GM18517 (cell line): ENCODE measurements around the gene OR5K4.

Experiments
- ATAC-seq: cut with Tn5 transposase; IDR thresholded peaks from one replicate; pipeline ENCODE4 v1.9.1; 2021; ENCODE audit warnings: mild to moderate bottlenecking, moderate library complexity; ENCODE audit not compliant: unreplicated experiment

OR5K4 gene, protein sequence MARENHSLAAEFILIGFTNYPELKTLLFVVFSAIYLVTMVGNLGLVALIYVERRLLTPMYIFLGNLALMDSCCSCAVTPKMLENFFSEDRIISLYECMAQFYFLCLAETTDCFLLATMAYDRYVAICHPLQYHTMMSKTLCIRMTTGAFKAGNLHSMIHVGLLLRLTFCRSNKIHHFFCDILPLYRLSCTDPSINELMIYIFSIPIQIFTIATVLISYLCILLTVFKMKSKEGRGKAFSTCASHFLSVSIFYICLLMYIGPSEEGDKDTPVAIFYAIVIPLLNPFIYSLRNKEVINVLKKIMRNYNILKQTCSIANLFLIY

DNA sequence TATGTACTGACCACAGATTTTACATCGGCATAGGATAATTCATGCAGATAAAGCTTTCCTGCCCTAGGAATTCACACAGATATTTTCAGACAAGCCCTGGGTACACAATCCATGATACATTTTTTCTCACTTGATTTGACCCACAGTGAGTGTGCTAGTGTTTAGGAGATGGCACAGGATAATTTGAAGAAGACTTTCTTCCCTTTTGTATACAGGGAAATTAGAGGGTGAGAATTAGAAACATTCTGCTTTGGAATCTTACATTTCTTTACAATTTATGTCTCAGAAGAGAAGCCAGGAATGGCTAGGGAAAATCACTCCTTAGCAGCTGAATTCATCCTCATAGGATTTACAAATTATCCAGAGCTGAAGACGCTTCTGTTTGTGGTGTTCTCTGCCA is at the start of gene OR5K4:
Gene OR5K4, plus strand, starts transcription at position 301 of the 400 bp plus-strand sequence. Its CDS starts 0 bp downstream, at position 301.
- no peak for ATAC-seq

DNA sequence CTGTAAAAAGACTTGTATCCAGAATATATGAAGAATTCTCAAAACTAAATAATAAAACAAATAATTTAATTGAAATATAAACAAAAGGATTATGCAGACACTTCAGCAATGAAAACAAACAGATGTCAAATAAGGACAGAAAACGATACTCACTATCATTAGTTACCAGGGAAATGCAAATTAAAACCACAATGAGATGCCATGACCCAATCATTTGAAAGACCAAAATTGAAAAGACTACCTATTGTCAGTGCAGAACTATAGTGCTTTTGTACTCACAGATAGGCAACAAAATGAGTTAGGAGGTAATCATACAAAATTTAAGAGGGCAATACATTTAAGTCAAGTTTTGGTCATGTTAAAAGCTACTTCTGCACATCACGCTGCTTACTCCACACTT is 31.6 kb upstream of the OR5K4 start:
- peak; percentile 59 for ATAC-seq

DNA sequence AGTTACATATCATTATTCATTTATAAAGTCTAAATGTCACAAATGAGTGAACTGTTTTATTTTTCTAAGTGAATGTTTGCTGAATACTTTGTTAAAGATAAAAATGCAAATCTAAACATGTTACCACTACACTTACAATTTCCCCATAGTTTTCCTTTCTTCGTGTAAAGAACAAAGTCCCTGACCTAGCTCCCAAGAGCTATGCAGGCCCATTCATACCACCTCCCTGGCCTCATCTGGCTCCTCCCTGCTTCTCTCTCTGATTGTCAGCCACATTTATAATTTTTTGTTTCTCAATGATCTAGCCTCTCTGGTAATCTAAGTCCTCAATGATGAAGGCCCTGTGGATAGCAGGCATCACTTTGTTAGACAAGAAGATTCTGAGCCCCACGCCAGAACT is 31.0 kb upstream of the OR5K4 start:
- ATAC-seq: no peak

DNA sequence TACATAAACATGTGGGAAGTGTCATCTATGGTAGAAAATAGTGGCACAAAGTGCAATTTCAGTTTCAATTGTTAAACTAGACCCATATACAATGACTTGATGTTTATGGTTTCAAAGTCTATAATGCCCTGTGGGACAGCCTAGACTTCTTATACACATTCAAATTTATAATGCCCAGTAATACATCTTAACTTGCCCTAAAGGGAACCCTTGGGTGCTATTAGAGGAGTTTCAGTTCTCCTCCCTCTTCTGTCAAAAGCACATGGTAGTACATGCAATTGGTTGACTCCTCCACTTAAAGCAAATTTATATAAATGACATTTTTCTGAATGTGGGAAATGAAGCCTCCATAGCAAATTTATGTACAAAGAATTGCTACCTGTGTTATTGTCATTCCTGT is 30.2 kb upstream of the OR5K4 start:
- ATAC-seq: no peak

DNA sequence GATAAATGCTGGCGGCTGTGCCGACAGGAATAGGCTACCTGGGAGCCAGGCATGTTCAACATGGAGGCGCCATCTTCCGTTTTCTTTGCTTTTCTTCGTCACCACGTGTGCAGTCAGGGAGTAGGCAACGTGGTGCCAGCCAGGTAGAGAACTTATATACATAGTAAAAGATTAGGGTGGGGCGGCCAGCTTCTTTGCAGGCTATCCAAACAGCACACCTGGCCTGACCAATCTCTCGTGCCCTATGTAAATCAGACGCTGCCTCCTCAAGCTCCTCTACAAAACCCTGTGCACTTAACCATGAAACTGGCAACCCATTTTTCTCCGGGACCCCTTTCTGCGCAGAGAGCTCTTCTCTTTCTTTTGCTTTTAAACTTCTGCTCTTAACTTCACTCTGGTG is 28.6 kb upstream of the OR5K4 start:
- no peak for ATAC-seq

DNA sequence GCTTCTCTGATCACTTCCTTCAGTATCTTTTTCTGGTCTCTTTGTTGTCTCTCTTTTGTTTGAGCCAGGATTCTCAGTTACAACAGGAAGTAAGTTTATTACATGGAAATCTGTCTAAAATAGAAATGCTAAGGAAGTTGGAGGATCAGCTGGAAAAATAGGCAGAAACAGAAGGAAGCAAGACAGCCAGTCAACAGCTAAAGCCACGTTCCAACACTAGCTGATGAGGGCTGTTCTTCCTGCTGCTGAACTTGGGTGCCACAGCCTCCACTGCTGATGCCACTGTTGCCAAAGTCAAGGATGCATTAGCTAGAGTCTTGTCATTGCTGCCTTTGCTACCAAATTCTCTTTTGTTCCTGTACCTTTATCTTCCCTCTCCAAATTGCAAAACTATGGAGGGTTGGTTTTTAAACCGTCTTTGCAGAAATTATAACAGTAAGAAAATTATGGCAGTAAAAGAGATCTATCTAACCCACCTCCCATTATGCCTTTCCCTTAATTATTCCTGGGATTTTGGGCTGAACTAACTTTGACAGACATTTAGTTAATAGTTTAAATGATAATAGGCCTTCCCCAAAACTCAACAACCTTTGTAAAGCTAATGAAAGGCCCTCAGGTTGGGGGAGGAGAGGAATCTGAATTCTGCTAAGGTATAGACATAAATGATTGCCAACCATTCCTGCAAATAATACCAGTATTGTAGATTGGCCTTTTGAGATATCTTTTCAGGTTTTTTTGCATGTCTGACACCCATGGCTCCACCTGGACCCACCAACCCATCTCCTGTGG is 27.4 kb upstream of the OR5K4 start:
- ATAC-seq: no peak

DNA sequence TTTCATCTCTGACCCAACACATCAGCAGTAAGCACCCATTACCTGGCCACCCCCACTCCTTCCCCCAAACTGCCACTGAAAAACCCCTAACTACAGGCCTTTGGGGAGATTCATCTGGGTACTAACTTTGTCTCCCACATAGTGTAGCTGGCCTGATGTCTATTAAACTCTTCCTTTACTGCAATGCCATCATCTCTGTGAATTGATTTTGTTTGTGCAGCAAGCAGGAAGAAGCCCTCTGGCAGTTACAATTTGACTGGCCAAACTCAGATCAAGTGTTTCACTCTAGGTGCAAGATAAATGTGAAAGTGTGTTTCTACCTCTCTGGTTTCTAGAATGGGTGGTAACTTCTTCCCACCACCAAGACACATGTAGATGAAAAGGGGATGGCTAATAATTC is 26.7 kb upstream of the OR5K4 start:
- peak; percentile 66 for ATAC-seq

DNA sequence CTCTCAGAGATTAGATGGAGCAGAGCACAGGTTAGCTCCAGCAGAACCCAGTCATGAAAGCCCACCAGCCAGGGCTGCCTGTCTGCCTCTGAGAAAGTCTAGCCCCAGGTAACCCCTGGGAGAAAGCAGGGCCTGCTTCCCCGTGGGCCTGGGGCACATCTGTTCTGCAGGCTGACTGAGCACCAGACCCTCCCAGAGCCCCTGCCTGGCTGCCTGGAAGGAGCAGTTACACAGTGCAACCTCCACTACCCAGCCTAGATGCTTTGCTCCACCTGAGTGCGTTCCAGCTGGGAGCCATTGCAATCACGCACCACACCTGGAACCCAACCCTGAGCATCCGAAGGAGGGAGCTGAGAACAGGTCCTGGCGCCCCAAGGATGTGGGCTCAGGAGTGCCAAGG is 24.7 kb upstream of the OR5K4 start:
- no peak for ATAC-seq

DNA sequence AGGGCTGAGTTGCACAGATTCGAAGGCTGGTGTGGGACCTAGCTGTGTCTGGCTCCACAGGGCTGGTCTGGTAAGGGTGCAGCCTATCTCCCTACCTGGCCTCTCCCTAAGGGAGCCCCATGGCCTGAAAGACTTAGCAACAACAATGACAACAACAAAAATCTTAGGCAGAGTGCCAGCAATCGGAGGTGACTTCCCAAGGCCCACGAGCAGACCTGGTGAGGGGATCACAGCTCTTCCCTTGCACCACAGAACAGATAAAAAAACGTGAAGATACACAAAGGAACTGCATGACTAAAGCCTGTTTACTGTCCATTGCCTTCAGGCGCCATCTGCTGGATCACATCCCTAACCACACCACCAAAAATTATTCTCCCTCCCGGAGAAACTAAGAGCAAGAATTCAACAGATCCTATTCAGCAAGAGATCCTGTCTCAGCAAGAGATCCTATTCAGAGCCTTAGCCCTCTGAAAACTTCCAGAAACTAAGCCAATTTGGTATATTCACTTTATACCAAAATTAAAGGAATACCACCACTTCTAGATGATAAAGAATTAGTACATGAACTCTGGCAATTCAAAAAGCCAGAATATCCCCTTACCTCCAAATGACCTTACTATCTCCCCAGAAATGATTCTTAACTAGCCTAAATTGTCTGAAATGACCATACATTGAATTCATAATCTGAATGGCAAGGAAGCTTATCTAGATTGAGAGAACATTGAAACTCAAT is 24.1 kb upstream of the OR5K4 start:
- peak; percentile 69 for ATAC-seq

DNA sequence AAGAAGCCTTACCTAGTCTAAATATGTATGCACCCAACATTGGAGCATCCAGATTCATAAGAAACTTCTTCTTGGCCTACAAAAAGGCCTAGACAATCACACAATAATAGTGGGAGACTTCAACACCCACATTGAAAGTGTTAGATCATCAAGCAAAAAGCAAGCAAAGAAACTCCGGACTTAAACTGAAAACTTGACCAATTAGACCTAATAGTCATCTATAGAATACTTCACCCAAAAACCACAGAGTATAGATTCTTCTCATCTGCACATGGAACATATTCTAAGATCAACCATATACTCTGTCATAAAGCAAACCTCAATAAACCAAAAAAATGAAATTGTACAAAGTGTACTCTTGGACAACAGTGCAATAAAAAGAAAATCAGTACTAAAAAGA is 22.3 kb upstream of the OR5K4 start:
- no peak for ATAC-seq

DNA sequence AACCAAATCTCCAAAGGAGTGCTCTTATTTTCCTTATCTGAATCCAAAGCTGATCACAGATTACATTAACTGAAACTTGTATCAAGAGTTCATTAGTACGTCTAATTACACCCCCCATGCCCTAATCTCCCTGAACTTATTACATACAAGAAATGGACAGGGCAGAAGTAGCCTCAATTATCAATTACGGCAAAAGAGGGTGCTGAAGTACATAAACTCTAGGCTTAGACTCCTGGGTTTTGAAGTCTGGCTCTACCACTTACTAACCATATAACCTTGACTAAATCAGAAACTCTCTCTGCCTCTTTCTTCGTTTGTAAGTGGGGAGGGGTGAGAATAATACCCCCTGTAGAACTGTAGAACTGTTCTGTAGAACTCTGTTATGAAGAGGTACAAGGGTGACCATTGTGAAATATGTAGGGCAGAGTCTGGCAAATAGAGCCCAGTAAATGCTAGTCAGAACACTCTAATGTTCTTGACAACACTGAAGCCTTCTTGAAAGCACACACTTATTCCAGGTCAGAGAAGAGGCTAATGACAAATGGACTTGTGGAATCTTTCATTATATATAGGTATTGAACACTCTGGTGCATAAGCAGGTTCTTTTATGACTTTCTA is 19.6 kb upstream of the OR5K4 start:
- peak; percentile 83 for ATAC-seq

DNA sequence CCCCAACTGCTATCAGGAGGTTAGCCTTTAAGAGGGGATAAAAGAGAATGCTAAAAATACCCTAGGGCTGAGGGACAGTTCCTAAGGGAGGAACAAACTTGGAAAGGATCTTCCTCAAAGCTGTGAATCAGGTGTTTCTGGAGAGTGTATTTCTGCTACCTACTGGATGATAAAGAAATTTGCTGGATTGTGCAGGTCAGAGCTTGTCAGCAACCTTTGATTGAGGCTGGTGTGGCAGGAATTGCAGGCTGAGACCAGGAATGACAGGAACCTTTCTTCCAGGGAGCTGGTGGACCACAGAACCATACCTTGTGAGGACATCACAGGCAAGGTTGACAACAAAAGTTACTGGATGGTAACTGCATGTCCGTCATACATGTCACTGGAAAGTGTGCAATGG is 14.6 kb upstream of the OR5K4 start:
- no peak for ATAC-seq

DNA sequence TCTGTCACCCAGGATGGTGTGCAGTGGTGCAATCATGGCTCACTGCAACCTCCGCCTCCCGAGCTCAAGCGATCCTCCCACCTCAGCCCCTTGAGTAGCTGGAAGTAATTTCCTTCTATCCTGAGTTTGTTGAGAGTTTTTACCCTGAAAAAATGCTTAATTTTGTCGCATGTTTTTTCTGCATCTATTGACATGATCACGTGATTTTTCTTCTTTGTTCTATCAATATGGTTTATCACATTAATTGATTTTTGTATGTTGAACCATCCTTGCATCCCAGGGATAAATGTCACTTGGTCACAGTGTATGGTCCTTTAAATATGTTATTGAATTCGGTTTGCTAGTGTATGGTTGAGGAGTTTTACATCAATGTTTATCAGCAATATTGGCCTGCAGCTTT is 11.9 kb upstream of the OR5K4 start:
- no peak for ATAC-seq

DNA sequence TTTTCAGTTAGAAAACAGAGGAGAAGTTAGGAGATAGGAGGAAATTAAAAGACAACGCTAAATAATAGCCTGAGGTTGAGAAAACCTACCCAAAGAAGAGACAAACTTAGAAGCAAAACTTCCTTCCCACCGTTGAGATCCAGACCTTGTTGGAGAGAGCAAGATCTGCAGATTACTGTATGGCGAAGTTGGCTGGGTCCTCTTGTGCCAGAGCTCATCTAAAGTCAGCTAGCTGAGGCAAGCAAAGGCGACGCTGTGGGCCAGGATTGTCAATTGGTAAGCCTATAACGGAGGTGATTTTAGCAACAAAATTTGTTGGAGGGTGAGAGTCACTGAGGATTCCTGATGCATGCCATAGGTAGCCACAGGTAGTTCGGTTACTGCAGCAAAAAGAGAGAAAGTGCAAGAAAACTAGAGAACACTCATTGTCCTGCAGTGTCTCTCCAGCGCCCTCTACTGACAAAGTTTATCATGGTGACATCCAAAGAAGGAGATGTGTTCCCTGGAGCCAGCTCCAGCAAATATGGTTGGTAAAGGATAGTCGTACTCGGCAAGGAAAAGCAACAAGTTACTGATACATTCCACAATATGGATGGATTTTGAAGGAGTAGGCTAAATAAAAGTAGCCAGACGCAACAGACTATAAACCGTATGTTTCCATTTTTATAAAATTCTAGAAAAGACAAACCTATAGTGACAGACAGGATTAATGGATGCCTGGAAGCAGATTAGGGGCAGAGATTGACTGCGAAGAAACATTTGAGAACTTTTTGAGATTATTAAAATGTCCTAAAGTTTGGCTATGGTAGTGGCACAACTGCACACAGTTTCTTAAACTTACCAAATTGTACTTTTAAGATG is 9.8 kb upstream of the OR5K4 start:
- peak; percentile 61 for ATAC-seq

DNA sequence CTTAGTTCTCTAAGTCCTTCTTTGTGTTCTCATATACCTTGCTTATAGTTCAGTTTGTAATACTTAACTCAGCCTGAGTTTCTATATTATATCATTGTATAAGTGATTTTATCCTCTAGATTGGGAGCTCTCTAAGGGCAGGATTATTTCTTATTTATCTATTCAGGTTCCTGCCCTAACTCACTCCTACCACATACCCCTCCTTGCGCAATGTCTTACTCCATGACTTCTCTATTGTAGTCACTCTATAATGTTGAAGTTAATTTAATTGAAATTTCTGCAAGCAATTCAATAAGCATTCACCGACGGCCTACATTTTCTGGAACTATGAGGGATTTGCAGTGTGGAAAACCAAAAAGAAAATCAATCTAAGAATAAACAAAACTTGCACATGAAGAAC is 3.6 kb upstream of the OR5K4 start:
- ATAC-seq: no peak

DNA sequence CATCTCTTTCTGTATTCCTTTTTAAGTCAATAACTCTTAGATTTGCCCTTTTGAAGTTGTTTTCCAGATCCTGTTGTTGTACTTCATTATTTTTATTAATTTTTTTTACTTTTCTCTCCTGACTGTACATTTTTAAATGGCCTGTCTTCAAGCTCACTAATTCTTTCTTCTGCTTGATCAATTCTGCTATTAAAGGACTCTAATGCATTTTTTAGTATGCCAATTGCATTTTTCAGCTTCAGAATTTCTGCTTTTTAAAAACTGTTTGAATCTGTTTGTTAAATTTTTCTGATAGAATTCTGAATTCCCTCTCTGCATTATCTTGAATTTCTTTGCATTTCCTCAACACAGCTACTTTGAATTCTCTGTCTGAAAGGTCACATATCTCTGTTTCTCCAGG is 5.6 kb downstream of the OR5K4 start:
- ATAC-seq: no peak

DNA sequence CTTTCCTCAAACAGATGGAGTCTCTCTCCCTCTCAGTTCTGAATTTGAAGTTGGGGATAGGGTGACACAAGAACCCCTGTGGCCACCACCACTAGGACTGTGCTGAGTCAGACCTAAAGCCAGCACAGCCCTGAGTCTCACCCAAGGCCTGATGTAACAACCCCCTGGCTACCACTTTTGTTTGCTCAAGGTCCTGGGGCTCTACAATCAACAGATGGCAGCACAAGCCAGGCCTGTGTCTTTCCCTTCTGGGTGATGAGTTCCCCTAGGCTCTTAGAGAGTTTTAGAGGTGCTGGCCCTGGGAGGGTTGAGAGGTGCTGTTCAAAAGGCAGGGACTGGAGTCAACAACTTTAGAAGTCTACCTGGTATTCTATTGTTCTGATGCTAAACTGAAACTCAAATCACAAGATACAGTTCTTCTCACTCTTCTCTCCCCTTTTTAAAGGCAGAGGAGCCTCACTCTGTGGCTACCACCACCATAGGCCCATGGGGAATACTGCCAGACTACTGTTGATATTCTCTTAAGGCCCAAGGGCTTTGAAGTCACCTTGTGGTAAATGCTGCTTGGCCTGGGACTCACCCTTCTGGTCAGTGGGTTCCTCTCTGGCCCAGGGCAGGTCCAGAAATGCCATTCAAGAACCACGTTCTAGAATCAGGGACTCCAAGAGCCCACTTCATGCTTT is 6.5 kb downstream of the OR5K4 start:
- peak; percentile 66 for ATAC-seq

DNA sequence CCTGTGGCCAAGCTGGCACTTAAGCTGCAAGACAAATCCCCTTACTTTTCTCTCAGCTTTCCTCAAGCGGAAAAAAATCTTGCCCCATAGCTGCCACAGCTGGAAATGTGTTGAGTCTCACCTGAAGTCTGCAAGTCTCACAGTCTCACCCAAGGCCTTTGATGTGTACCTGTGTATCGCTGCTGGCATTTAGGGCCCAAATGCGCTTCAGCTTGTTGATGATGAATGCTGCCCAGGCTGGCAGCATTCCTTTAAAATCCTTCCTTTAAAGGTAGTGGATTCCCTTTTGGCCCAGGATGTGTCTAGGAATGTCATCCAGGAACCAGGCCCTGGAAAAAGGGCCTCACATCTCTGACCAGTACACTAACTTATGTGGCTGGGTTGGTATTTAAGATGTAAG is 7.0 kb downstream of the OR5K4 start:
- ATAC-seq: no peak

DNA sequence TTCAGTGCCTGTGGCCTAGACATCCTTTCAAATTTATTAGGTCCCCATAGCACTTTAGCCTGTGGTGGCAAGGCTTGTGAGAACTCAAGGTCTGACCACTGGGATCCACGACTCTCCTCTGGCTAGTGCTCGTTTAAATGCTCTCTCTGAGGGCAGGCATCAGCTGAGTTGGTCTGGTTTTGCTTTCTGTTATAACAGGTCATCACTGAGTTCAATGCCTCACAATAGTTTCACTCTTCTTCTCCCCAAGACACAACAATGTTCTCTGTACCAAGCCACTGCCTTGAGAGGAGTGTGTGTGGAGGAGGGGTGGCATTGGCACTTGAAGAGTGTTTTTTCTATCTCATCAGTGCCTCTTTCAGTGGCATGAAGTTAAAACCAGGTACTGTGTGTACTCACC is 7.6 kb downstream of the OR5K4 start:
- ATAC-seq: no peak
